Hepatocyte (in vitro differentiated cells): Measurements from ENCODE around the gene CLVS2.

Experiments
- EZH2 ChIP-seq: fragments of 200-600 bp; sonication (generic); IDR thresholded peaks from 2 replicates; pipeline ENCODE4 v1.6.1; 2016; ENCODE audit warnings: antibody characterized with exemption, mild to moderate bottlenecking, borderline replicate concordance
- EZH2phosphoT487 ChIP-seq: fragments of 200-600 bp; sonication (generic); IDR thresholded peaks from one replicate; pipeline ENCODE4 v1.6.1; 2018; ENCODE audit warnings: antibody characterized with exemption, mild to moderate bottlenecking, low read depth, moderate library complexity; ENCODE audit not compliant: unreplicated experiment, severe bottlenecking
- TF ChIP-seq, protein P1 (sequence below): fragments of 200-600 bp; sonication (generic); IDR thresholded peaks from 2 replicates; pipeline ENCODE4 v1.5.1; 2016; ENCODE audit warnings: antibody characterized with exemption, mild to moderate bottlenecking; ENCODE audit not compliant: poor library complexity

DNA sequence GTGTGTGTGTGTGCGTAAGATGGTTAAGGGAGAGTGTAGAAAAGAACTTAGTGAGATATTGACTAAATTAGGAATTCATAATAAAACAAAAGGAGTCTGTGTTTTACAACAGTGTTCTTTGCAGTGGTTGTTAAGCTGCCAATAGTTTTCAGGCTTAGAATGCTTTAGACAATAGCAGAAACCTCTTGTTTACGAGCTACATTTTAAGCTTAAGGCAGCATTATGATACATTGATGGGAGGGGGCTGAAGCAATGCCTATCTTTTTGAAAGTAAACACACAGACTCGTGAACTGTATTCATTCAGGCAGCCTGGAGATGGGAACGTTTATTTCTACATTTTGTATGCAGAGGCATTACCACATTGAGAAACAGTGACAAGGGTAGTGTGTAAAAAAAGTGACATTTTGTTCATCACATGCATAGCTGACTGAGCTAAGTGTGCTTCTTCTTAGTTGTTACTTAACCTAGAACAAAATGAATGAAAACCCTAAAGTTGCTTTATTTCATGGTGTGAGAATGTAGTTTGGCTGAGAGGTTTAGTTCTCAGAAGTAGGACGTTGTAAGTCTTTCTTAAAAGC, 21.2 kb downstream of the CLVS2 start:
- no peak for TF ChIP-seq EZH2
- TF ChIP-seq EZH2phosphoT487, result no peak
- TF ChIP-seq, protein P1, sequence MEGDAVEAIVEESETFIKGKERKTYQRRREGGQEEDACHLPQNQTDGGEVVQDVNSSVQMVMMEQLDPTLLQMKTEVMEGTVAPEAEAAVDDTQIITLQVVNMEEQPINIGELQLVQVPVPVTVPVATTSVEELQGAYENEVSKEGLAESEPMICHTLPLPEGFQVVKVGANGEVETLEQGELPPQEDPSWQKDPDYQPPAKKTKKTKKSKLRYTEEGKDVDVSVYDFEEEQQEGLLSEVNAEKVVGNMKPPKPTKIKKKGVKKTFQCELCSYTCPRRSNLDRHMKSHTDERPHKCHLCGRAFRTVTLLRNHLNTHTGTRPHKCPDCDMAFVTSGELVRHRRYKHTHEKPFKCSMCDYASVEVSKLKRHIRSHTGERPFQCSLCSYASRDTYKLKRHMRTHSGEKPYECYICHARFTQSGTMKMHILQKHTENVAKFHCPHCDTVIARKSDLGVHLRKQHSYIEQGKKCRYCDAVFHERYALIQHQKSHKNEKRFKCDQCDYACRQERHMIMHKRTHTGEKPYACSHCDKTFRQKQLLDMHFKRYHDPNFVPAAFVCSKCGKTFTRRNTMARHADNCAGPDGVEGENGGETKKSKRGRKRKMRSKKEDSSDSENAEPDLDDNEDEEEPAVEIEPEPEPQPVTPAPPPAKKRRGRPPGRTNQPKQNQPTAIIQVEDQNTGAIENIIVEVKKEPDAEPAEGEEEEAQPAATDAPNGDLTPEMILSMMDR, result no peak
